Stomach smooth muscle (tissue), 2 donors: ENCODE results near the gene WDR37.
"Not testable (repeated sequence)": the region's sequence is repeated elsewhere in the genome, so short reads cannot be mapped to it uniquely, and the experiment has no call there.

Experiments used
- H3K27ac ChIP-seq: one replicate; pipeline ENCODE4 v1.7.0; 2013; ENCODE audit warnings: mild to moderate bottlenecking, low read length, inconsistent platforms
- H3K27me3 ChIP-seq, 2 donors: one replicate each; pipeline ENCODE4 v1.7.0; 2013; ENCODE audit warnings: low read length in 2 of 2; ENCODE audit not compliant: insufficient read depth in 2 of 2, control insufficient read depth in 1 of 2
- H3K36me3 ChIP-seq, 2 donors: one replicate each; pipeline ENCODE4 v1.7.0; 2013; ENCODE audit warnings: low read length in 2 of 2; ENCODE audit not compliant: control insufficient read depth in 2 of 2, insufficient read depth in 2 of 2
- H3K4me1 ChIP-seq: one replicate; pipeline ENCODE4 v1.7.0; 2013; ENCODE audit warnings: low read length; ENCODE audit not compliant: control insufficient read depth, insufficient read depth
- H3K4me3 ChIP-seq, 2 donors: one replicate each; pipeline ENCODE4 v1.7.0; 2013; ENCODE audit warnings: low read length in 2 of 2
- H3K9ac ChIP-seq, 2 donors: one replicate each; pipeline ENCODE4 v1.7.0; 2013; ENCODE audit warnings: low read length in 2 of 2, mild to moderate bottlenecking in 1 of 2
- H3K9me3 ChIP-seq, 2 donors: one replicate each; pipeline ENCODE4 v1.7.0; 2013; ENCODE audit warnings: low read length in 2 of 2; ENCODE audit not compliant: control insufficient read depth in 2 of 2
- donor health status: healthy.
- donor health status: Pancreatic carcinoma.

WDR37 gene

DNA sequence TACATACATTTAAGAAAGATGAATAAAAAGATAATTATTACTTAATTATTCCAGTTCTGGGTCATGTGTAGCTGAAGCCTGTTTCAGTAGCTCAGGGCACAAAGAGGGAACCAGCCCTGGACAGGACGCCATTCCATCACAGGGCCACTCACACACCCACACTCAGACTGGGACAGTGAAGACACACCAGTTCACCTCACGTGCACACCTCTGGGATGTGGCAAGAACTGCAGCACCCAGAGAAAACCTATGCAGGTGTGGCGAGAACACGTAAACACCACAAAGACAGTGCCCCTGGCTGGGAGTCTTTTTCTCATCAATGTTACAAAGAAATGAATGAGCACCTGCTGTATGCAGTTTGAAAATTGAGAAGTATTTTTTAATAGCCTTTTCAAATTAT lies 5.6 kb upstream of the WDR37 start:
- Histone ChIP-seq H3K9ac (no peak overlapping the region), H3K4me3 (no peak overlapping the region), H3K27me3 (no peaks in the 10 kb centered on the region), H3K36me3 (peaks cover 3 to 11% of the 10 kb centered on the region in 2 donors), H3K4me1 (peaks cover 24% of the 10 kb centered on the region), H3K9me3 (no peaks in the 10 kb centered on the region), H3K27ac (no peak overlapping the region)

DNA sequence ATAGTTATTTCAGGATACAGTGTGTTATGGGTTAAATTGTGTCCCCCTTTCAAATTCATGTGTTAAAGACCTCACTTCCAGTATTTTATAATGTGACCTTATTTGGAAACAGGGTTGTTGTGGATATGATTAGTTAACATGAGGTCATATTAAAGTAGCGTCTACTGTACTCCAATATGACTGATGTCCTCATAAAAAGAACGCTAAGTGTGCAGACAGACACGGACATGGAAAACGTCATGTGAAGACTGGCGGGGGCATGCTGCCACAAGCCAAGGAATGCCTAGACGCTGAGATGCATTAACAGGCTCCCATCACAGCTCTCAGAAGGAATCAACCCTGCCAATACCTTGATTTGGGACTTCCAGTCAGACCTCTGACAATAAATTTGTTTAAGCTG lies 1.5 kb upstream of the WDR37 start:
- Histone ChIP-seq H3K27me3 (no peaks in the 10 kb centered on the region), H3K9ac (no peak overlapping the region), H3K4me3 (peak overlapping the region; percentile 21 to 30), H3K4me1 (peaks cover 27% of the 10 kb centered on the region), H3K36me3 (peaks cover 3 to 11% of the 10 kb centered on the region in 2 donors), H3K9me3 (no peaks in the 10 kb centered on the region), H3K27ac (no peak overlapping the region)

DNA sequence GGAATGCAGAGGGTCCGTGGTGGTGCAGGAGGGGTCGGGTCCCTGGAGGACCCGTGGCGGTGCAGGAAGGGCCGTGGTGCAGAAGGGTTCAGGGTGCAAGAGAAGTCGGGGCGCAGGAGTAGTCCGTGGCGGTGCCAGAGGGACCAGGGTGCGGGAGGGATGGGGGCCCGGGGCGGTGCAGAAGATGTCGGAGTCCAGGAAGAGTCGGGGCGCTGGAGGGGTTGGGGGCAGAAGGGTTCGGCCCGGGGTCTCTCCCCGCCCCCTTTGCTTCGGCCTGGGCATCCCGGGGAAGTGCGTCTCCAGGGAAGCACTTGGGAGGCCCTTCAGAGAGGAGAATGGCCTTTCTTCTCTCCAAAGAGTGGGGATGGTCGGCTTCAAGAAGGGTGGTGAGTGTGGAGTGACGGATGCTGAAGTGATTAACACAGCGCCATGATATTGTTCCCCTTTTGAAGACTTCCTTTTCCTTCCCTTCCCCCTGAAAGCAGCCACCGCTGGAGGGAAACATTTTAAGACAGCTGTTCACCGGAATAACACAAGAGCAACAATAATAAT lies 997 bp downstream of the WDR37 start:
- Histone ChIP-seq H3K4me3 (peak overlapping the region; percentile 95), H3K27ac (peak overlapping the region; percentile 85), H3K9me3 (no peaks in the 10 kb centered on the region), H3K4me1 (peaks cover 23% of the 10 kb centered on the region), H3K36me3 (peaks cover 0 to 10% of the 10 kb centered on the region in 2 donors), H3K9ac (peak overlapping the region; percentile 89 to 94), H3K27me3 (no peaks in the 10 kb centered on the region)

DNA sequence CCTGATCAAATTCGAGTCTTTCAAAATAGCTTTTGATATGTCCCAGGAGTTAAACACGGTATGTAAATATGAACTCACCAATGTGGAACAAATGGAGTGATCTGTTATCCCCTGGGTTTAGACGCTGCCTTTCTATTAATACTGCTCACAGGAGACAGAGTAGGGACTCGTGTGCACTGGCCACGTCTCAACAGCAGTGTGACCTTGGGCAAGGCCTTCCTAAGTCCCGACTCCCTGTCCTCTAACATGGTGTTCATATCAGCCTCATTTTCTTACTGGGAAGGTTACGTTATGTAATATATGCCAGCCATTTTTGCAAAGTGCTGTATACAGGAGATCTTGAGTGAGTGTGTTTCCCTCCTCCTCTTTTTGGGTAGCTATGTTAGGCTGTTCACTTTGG lies 1.8 kb downstream of the WDR37 start:
- no peak overlapping the region for H3K9ac ChIP-seq
- H3K4me1 ChIP-seq = peaks cover 23% of the 10 kb centered on the region
- H3K9me3 ChIP-seq = no peaks in the 10 kb centered on the region
- H3K27me3 ChIP-seq = no peaks in the 10 kb centered on the region
- H3K27ac ChIP-seq = no peak overlapping the region
- H3K4me3 ChIP-seq = peak overlapping the region in 1 of 2 donors; percentile 95
- H3K36me3 ChIP-seq = peaks cover 0 to 2% of the 10 kb centered on the region in 2 donors

DNA sequence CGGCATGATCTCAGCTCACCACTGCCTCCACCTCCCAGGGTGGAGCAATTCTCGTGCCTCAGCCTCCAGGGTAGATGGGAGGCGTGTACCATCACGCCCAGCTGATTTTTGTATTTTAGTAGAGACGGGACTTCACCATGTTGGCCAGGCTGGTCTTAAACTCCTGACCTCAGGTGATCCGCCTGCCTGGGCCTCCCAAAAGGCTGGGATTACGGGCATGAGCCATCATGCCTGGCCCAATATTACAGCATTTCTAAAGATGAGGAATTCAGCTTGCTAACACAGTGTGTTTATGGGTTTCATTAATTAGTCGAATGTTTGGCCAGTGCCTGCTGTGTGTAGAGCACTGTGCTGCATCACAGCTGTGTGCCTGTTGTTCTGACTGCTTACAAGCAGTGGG lies 3.7 kb downstream of the WDR37 start:
- peaks cover 20% of the 10 kb centered on the region for H3K4me1 ChIP-seq
- H3K9ac ChIP-seq = no peak overlapping the region
- no peak overlapping the region for H3K4me3 ChIP-seq
- no peak overlapping the region for H3K27ac ChIP-seq
- H3K36me3 ChIP-seq = peaks cover 0 to 5% of the 10 kb centered on the region in 2 donors
- H3K27me3 ChIP-seq = no peaks in the 10 kb centered on the region
- no peaks in the 10 kb centered on the region for H3K9me3 ChIP-seq

DNA sequence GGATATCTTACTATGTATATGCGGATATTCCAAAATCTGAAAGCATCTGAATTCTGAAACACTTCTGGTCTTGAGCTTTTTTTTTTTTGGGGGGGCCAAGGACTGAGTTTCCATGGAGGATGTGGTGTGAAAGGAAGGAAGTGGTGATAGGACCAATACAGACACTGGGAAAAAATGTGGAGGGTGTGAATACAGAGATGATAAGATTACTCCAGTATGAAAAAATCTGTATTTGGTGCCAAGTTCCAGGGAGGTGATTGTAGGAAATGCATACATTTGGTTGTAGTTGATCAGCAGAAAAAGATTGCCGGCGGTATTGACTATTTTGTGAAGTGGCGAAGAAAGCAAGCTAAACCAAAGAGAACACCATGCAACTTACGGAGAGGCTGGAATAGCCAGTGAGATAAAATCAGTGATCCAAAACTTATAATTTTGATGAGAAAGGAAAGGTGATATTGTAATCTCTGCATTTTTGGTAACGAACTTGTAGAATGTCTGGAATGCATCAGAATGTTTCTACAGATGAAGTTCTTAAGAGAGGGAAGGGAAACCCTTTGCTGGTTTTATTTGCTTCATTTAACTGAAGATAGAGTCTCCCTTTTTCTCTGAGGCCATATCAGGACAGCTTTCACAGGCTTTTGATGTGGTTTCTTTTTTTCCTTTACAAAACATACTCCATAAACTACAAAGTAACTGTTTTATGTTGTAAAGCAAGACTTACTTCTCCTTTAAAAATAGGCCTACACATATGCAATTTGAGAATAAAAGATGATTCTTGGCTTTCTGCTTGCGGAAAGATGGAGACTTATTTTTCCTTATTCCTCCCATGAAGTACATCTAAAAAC lies 6.0 kb downstream of the WDR37 start:
- no peaks in the 10 kb centered on the region for H3K27me3 ChIP-seq
- H3K36me3 ChIP-seq = peaks cover 0 to 5% of the 10 kb centered on the region in 2 donors
- H3K9ac ChIP-seq = no peak overlapping the region
- H3K4me1 ChIP-seq = peaks cover 9% of the 10 kb centered on the region
- no peak overlapping the region for H3K27ac ChIP-seq
- no peak overlapping the region for H3K4me3 ChIP-seq
- H3K9me3 ChIP-seq = no peaks in the 10 kb centered on the region

DNA sequence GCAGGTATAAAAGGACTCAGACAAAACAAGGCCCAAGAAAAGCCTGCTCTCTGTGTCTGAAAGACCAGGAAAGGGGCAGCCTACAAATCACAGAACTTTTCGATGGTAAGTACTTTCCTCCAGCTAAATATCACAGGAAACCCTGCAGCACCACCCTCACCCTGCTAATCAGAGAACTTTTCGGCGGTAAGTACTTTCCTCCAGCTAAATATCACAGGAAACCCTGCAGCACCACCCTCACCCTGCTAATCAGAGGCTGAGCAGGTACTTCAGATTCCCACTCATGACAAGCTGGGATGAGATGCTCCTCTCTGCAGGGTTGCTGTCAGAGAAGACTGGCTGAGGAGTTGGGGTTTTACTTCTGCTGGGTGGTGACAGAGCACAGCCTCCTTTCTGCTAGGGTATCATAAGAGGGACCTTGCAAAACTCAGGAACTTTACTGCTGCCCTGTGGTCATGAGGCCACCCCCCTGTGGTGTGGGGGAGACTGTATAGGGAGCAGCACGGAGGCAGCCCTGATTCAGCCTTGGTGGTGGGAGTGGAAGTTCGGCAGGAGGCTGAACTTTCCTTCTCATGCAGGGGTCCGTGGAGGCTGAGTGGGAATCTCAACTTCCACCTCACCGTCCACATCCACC lies 7.2 kb downstream of the WDR37 start:
- Histone ChIP-seq H3K27me3 (no peaks in the 10 kb centered on the region), H3K9ac (no peak overlapping the region), H3K4me3 (no peak overlapping the region), H3K36me3 (peaks cover 0 to 5% of the 10 kb centered on the region in 2 donors), H3K4me1 (no peaks in the 10 kb centered on the region), H3K27ac (no peak overlapping the region), H3K9me3 (no peaks in the 10 kb centered on the region)

DNA sequence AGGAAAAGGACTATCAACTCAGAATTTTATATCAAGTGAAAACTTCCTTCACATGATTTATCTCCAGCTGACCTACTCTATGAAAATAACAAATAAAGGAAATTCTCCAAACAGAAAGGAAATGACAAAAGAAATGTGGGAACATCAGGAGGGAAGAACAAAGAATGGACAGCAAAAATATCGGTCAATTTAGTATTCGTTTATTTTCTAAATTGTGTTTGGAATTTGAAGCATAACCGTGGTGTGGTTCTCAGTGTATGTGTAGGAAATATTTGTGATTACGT lies 8.7 kb downstream of the WDR37 start:
- no peak overlapping the region for H3K9ac ChIP-seq
- no peaks in the 10 kb centered on the region for H3K9me3 ChIP-seq
- H3K27me3 ChIP-seq = no peaks in the 10 kb centered on the region
- H3K4me1 ChIP-seq = no peaks in the 10 kb centered on the region
- no peak overlapping the region for H3K27ac ChIP-seq
- peaks cover 0 to 5% of the 10 kb centered on the region in 2 donors for H3K36me3 ChIP-seq
- H3K4me3 ChIP-seq = no peak overlapping the region

DNA sequence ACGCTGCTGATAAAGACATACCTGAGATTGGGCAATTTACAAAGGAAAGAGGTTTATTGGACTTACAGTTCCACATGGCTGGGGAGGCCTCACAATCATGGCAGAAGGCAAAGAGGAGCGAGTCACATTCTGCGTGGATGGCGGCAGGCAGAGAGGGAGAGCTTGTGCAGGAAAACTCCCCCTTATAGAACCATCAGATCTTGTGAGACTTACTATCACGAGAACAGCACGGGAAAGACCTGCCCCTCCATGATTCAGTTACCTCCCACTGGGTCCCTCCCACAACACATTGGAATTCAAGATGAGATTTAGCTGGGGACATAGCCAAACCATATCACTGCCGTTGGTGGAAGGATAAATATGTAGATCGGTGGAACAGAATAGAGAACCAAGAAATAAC lies 10.5 kb downstream of the WDR37 start:
- H3K9me3 ChIP-seq, H3K27ac ChIP-seq, H3K9ac ChIP-seq, H3K4me3 ChIP-seq, H3K27me3 ChIP-seq, H3K4me1 ChIP-seq, H3K36me3 ChIP-seq: not testable (repeated sequence)

DNA sequence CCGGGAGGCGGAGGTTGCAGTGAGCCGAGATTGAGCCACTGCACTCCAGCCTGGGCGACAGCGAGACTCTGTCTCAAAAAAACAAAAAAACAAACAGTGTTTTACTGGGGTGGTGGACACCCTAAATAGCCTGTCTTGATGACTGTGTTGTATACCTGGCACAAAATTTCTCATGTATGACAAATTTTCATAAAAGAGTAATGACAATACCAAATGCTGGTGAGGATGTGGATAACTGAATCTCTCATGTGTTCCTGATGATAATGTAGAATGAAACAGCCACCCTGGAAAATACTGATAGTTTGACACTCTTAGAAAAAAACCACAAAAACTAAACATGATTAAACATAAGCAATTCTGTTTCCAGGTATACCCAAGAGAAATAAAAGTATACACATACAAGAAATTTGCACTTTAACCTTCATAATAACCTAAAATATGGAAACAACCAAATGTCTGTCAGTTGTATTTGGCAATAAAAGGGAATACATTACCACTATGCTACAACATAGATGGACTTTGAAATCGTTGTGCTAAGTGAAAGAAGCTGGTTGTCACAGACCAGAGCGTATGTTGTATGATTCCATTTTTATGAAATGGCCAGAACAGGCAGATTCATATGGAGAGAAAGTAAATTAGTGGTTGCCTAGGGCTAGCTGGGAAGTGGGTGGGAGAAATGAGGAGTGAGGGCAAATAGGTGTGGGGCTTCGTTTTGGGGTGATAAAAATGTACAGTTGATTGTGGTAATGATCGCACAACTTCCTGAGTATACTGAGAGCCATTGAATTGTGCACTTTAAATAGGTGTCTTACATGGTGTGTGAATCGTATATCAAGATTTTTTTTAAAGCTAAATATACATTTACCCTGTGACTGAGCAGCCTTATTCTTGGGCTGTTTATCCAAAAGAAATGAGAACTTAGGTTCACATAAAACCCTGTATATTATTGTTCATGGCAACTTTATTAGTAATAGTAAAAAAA lies 12.5 kb downstream of the WDR37 start:
- Histone ChIP-seq H3K27me3 (no peaks in the 10 kb centered on the region), H3K9me3 (no peaks in the 10 kb centered on the region), H3K9ac (no peak overlapping the region), H3K4me1 (no peaks in the 10 kb centered on the region), H3K4me3 (no peak overlapping the region), H3K36me3 (peaks cover 3 to 4% of the 10 kb centered on the region in 2 donors), H3K27ac (no peak overlapping the region)
